Left ventricle myocardium inferior (tissue), 1 donor: ENCODE data around the gene CYP2S1. TPM values are rescaled to one million over a fixed set of nuclear protein-coding genes. Genes with fewer than 3 reads are reported as not detected.
A peak's percentile ranks its signal among the peaks of the same experiment; 100 is the strongest.

Experiments
- DNase-seq: peaks from one replicate; pipeline ENCODE4 v3.0.0-alpha.2; 2020
- H3K27ac ChIP-seq: fragments of 200-600 bp; replicated peaks from 2 replicates; pipeline ENCODE4 v1.8.0; 2021
- H3K27me3 ChIP-seq: fragments of 200-600 bp; 2 replicates; pipeline ENCODE4 v1.8.0; 2021; ENCODE audit warnings: low read depth
- H3K36me3 ChIP-seq: fragments of 200-600 bp; 2 replicates; pipeline ENCODE4 v1.8.0; 2021
- H3K4me1 ChIP-seq: fragments of 200-600 bp; 2 replicates; pipeline ENCODE4 v1.8.0; 2021
- H3K4me3 ChIP-seq: fragments of 200-600 bp; 2 replicates; pipeline ENCODE4 v1.8.0; 2021; ENCODE audit warnings: mild to moderate bottlenecking, moderate library complexity
- H3K9me3 ChIP-seq: fragments of 200-600 bp; replicated peaks from 2 replicates; pipeline ENCODE4 v1.8.0; 2021
- intact Hi-C: fragments of 100-400 bp; cut with micrococcal nuclease; formaldehyde crosslinking; loops from one replicate; pipeline ENCODE4 v1.11.0; 2022
- total RNA-seq: library from RNA; stranded (reverse); fragmentation: NEBNext Ultra II Directional; extraction: Animal tissue kit (Norgen Biotek cat#: 25700); gene quantifications from one replicate; pipeline ENCODE4 v1.2.1, GENCODE V29; 2021
- TF ChIP-seq, protein P1 (sequence below): fragments of 200-600 bp; IDR thresholded peaks from 2 replicates; pipeline ENCODE4 v1.8.0; 2021; ENCODE audit warnings: antibody characterized with exemption, mild to moderate bottlenecking, borderline replicate concordance
- donor health status: DM: no; HTN: yes; CAD: no; lungs with severe emphysema.

Gene CYP2S1
- total RNA-seq, 1 donor from 2014 or later, result 0.44 TPM

DNA sequence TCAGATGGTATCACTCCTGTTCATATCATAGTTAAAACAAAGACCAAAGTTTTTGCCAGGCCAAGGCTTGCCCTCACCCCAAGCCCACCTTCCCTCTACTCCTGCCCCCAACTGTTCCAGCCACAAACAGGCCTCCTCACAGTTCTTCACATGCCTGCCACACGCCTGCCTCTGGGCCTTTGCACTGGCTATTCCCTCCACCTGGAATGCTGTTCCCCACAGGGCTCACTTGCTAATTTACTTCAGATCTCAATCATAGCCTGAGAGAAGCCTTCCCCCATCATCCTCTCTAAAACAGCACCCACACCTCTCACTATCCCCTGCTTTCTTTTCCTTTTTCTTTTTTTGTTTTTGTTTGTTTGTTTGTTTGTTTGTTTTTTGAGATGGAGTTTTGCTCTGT, 21.1 kb downstream of the CYP2S1 start:
- TF ChIP-seq, protein P1, sequence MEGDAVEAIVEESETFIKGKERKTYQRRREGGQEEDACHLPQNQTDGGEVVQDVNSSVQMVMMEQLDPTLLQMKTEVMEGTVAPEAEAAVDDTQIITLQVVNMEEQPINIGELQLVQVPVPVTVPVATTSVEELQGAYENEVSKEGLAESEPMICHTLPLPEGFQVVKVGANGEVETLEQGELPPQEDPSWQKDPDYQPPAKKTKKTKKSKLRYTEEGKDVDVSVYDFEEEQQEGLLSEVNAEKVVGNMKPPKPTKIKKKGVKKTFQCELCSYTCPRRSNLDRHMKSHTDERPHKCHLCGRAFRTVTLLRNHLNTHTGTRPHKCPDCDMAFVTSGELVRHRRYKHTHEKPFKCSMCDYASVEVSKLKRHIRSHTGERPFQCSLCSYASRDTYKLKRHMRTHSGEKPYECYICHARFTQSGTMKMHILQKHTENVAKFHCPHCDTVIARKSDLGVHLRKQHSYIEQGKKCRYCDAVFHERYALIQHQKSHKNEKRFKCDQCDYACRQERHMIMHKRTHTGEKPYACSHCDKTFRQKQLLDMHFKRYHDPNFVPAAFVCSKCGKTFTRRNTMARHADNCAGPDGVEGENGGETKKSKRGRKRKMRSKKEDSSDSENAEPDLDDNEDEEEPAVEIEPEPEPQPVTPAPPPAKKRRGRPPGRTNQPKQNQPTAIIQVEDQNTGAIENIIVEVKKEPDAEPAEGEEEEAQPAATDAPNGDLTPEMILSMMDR, result no peak
- H3K27me3 ChIP-seq, result peaks cover 38% of the 10 kb centered on the region
- no peak overlapping the region for H3K4me3 ChIP-seq
- no peaks in the 10 kb centered on the region for H3K36me3 ChIP-seq
- H3K27ac ChIP-seq, result no peak overlapping the region
- no peak for DNase-seq
- H3K4me1 ChIP-seq, result peaks cover 11% of the 10 kb centered on the region
- intact Hi-C loops, result no loop called here
- no peaks in the 10 kb centered on the region for H3K9me3 ChIP-seq

DNA sequence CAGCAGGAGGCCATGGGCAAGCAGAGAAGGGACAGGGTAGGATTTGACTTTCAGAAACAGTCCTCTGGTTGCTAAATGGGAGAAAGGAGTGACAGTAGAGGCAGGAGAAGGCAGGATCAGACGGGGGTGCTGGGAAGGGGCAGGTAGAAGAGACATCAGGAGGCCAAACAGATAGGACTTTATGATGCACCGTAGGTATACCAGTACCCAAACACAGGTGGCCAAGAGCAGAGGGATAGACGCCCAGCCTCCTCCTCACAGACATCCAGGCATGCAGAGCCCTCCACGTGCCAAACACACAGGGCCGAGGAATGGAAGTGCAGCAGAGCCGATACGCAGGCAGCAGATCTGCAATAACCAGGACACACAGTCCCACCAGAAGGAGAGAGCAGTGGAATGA, 24.7 kb downstream of the CYP2S1 start:
- Histone ChIP-seq H3K9me3 (no peaks in the 10 kb centered on the region), H3K4me1 (peaks cover 29% of the 10 kb centered on the region), H3K27ac (peak overlapping the region; percentile 91), H3K4me3 (no peak overlapping the region), H3K27me3 (peaks cover 41% of the 10 kb centered on the region), H3K36me3 (no peaks in the 10 kb centered on the region)
- TF ChIP-seq, protein P1, result no peak
- intact Hi-C loops, result no loop called here
- no peak for DNase-seq

DNA sequence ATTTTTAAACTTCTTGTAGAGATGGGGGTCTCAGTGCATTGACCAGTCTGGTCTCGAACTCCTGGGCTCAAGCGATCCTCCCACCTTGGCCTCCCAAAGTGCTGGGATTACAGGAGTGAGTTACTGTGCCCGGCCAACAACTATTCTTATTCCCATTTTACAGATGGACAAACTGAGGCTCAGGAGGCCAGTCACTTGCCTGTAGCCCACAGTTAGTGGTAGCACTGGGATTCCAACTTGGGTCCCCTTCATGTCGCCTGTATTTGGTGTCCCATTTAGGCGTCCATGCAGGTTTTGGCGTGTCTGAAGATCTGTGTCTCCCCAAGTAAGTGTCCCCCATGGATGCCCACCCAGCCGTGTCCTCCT, 25.2 kb downstream of the CYP2S1 start:
- Histone ChIP-seq H3K27me3 (peaks cover 41% of the 10 kb centered on the region), H3K36me3 (no peaks in the 10 kb centered on the region), H3K4me1 (peaks cover 29% of the 10 kb centered on the region), H3K27ac (peak overlapping the region; percentile 91), H3K4me3 (peak overlapping the region; percentile 73), H3K9me3 (no peaks in the 10 kb centered on the region)
- TF ChIP-seq, protein P1, result no peak
- no peak for DNase-seq
- intact Hi-C loops, result no loop called here

- H3K36me3 ChIP-seq, result no peaks in the 10 kb centered on the region
- TF ChIP-seq, protein P1, result no peak
- peak; percentile 81 for DNase-seq
- peak within 1 kb of the TSS; percentile 73 for H3K4me3 ChIP-seq
- H3K4me1 ChIP-seq, result peaks cover 29% of the 10 kb centered on the region
- peaks cover 41% of the 10 kb centered on the region for H3K27me3 ChIP-seq
- H3K9me3 ChIP-seq, result no peaks in the 10 kb centered on the region
- intact Hi-C loops, result no loop called here
- H3K27ac ChIP-seq, result peak within 1 kb of the TSS; percentile 91
These were observed 25.8 kb downstream of the CYP2S1 start, which contains the start of gene AXL for GRCh38 chr19:41218615-41219507. TSS of gene AXL (plus strand) at chr19:41219223. CDS start at chr19:41219393, 170 bp downstream.

DNA sequence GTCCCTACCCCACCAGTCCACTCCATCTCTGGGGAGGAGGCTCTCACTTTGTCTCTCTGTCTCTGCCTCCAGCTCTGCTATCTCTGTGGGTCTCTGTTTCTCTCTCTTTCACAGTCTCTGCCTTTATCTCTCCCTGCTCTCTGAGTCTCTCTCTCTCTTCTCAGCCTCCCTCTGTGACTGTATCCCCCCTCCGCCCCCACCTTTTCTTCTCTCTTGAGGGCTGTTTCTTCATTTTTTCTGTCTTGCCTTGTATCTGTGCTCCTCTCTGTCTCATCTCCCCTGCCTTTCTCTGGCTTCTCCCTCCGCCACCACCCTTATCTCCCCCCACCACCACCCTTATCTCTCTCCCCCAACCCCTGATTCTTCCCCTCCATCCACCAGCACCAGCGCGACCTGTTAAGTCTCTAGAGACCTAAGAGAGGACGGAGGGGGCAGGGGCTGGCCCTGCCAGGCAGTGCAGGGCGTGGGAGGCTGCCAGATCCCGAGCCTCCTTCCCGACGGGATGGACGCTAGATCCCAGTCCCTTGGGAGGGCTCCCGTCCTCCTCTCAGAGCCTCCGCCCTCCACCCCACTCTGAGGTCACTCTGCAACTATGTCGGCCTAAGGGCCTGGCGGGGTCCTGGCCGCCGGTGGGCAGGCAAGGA, 27.0 kb downstream of the CYP2S1 start:
- Histone ChIP-seq H3K36me3 (no peaks in the 10 kb centered on the region), H3K4me1 (peaks cover 29% of the 10 kb centered on the region), H3K27me3 (peaks cover 41% of the 10 kb centered on the region), H3K4me3 (peak overlapping the region; percentile 73), H3K27ac (peak overlapping the region; percentile 91), H3K9me3 (no peaks in the 10 kb centered on the region)
- TF ChIP-seq, protein P1, result no peak
- intact Hi-C loops, result no loop called here
- peak; percentile 50 for DNase-seq
